OCI-LY7 (cell line): ENCODE results near the gene TEN1. TPM values are rescaled to one million over a fixed set of nuclear protein-coding genes. Genes with fewer than 3 reads are reported as not detected.
"Not testable (repeated sequence)": the region's sequence is repeated elsewhere in the genome, so short reads cannot be mapped to it uniquely, and the experiment has no call there.

ENCODE experiments used
- BruUV-seq: library from RNA; stranded (reverse); fragments of 400-500 nt; replicated peaks from 2 replicates; lab custom pipeline; 2021; lab: Mats Ljungman, UMichigan
- CTCF ChIA-PET: fragments of 300-600 bp; sonication (Branson Sonifier 250); formaldehyde crosslinking; loops from one replicate; lab custom pipeline; 2022; ENCODE audit warnings: antibody characterized with exemption; ENCODE audit not compliant: unreplicated experiment; lab: Charles Lee
- POLR2A ChIA-PET: fragments of 300-600 bp; sonication (Branson Sonifier 250); formaldehyde crosslinking; loops from one replicate; lab custom pipeline; 2022; ENCODE audit warnings: antibody characterized with exemption; lab: Charles Lee
- DNase-seq: peaks from one replicate; pipeline ENCODE4 v3.0.0-alpha.2; 2015; ENCODE audit warnings: low spot score
- H2AFZ ChIP-seq: fragments of 200-600 bp; sonication (generic), shearing (Covaris generic); 2 replicates; pipeline ENCODE4 v1.6.1; 2014; ENCODE audit warnings: mild to moderate bottlenecking, antibody characterized with exemption, low read length, moderate library complexity
- H3K27ac ChIP-seq: fragments of 200-600 bp; sonication (generic); 2 replicates; pipeline ENCODE4 v1.5.1; 2014; ENCODE audit warnings: mixed run types, low read depth, mild to moderate bottlenecking, moderate library complexity, low read length, inconsistent platforms; ENCODE audit not compliant: poor library complexity, severe bottlenecking
- H3K36me3 ChIP-seq: fragments of 200-600 bp; sonication (generic); 2 replicates; pipeline ENCODE4 v1.6.1; 2014; ENCODE audit warnings: mild to moderate bottlenecking, antibody characterized with exemption, low read length, moderate library complexity, mixed read lengths; ENCODE audit not compliant: insufficient read depth
- H3K4me1 ChIP-seq: fragments of 200-600 bp; sonication (generic); 2 replicates; pipeline ENCODE4 v1.5.1; 2014; ENCODE audit warnings: mild to moderate bottlenecking, low read length; ENCODE audit not compliant: insufficient read depth, poor library complexity, severe bottlenecking
- H3K4me2 ChIP-seq: fragments of 200-600 bp; sonication (generic); 2 replicates; pipeline ENCODE4 v1.6.1; 2014; ENCODE audit warnings: mild to moderate bottlenecking, low read length
- H3K4me3 ChIP-seq: fragments of 200-600 bp; sonication (generic); 2 replicates; pipeline ENCODE4 v1.5.1; 2014; ENCODE audit warnings: mild to moderate bottlenecking, low read depth, low read length; ENCODE audit not compliant: poor library complexity, severe bottlenecking
- H3K79me2 ChIP-seq: fragments of 200-600 bp; sonication (generic); 2 replicates; pipeline ENCODE4 v1.6.1; 2016; ENCODE audit warnings: low read depth, mild to moderate bottlenecking, low read length, moderate library complexity, mixed read lengths; ENCODE audit not compliant: insufficient read depth
- H3K9me2 ChIP-seq: fragments of 200-600 bp; sonication (generic); 2 replicates; pipeline ENCODE4 v1.6.1; 2016; ENCODE audit warnings: mild to moderate bottlenecking, low read length, mixed read lengths; ENCODE audit not compliant: insufficient read depth
- H3K9me3 ChIP-seq: fragments of 200-600 bp; sonication (generic); 2 replicates; pipeline ENCODE4 v1.6.1; 2014; ENCODE audit warnings: mild to moderate bottlenecking, mixed run types, low read length, mixed read lengths
- H4K20me1 ChIP-seq: fragments of 200-600 bp; sonication (generic); 2 replicates; pipeline ENCODE4 v1.6.1; 2014; ENCODE audit warnings: mild to moderate bottlenecking, antibody characterized with exemption, low read length, moderate library complexity, mixed read lengths; ENCODE audit not compliant: insufficient read depth
- CTCF ChIP-seq: fragments of 200-600 bp; sonication (generic); conservative IDR thresholded peaks from 2 replicates; pipeline ENCODE4 v1.5.1; 2014; ENCODE audit warnings: mild to moderate bottlenecking, antibody characterized with exemption, low read length, moderate library complexity, mixed read lengths
- EZH2phosphoT487 ChIP-seq: fragments of 200-600 bp; sonication (generic); IDR thresholded peaks from 2 replicates; pipeline ENCODE4 v1.6.1; 2018; ENCODE audit warnings: low read depth, borderline replicate concordance, mild to moderate bottlenecking, mixed run types, antibody characterized with exemption, low read length, moderate library complexity, mixed read lengths
- intact Hi-C: fragments of 100-400 bp; cut with micrococcal nuclease; formaldehyde crosslinking; loops from one replicate; pipeline ENCODE4 v1.10.0; 2022; ENCODE audit not compliant: unreplicated experiment
- total RNA-seq, 2 experiments: library from RNA; depleted of rRNA in 1 of 2; stranded (reverse); fragments of >200 nt in 1 of 2; shearing (Covaris generic) in 1 of 2; gene quantifications; 2 replicates each; pipeline ENCODE4 v1.2.3, GENCODE V29; 2014 to 2022

The TEN1 gene
- total RNA-seq, 2 experiments from 2014 or later, result 17.6 to 18.2 TPM

GRCh38 chr17:76038050-76038449, 59.0 kb downstream of the TEN1 start:
- no peaks in the 10 kb centered on the region for H3K4me1 ChIP-seq
- H3K4me2 ChIP-seq, result no peak overlapping the region
- no peak for DNase-seq
- BruUV-seq, result no TSS peak
- CTCF ChIA-PET, result no interaction called here
- H3K36me3 ChIP-seq, result peaks cover 59% of the 10 kb centered on the region
- H2AFZ ChIP-seq, result no peak overlapping the region
- H3K9me2 ChIP-seq, result no peaks in the 10 kb centered on the region
- TF ChIP-seq CTCF (no peak), EZH2phosphoT487 (no peak)
- intact Hi-C loops, result no loop called here
- H3K4me3 ChIP-seq, result no peak overlapping the region
- no peaks in the 10 kb centered on the region for H3K79me2 ChIP-seq
- no peak overlapping the region for H3K27ac ChIP-seq
- POLR2A ChIA-PET, result no interaction called here
- no peaks in the 10 kb centered on the region for H3K9me3 ChIP-seq
- no peaks in the 10 kb centered on the region for H4K20me1 ChIP-seq

- Histone ChIP-seq H4K20me1 (no peaks in the 10 kb centered on the region), H2AFZ (no peak overlapping the region), H3K4me2 (no peak overlapping the region), H3K27ac (no peak overlapping the region), H3K9me3 (no peaks in the 10 kb centered on the region), H3K36me3 (peaks cover 69% of the 10 kb centered on the region), H3K79me2 (no peaks in the 10 kb centered on the region), H3K9me2 (no peaks in the 10 kb centered on the region), H3K4me1 (no peaks in the 10 kb centered on the region), H3K4me3 (no peak overlapping the region)
- CTCF ChIA-PET, result no interaction called here
- BruUV-seq, result TSS peak; percentile 88
- TF ChIP-seq CTCF, result no peak
- no peak for TF ChIP-seq EZH2phosphoT487
- intact Hi-C loops, result no loop called here
- POLR2A ChIA-PET, result interaction anchor here (0.6 to 1.1 kb wide), 2 partner anchors 8 to 326 kb away, joined by 3 to 6 read pairs; no protein-coding TSS in a partner anchor
- DNase-seq, result no peak
These were observed 60.1 kb downstream of the TEN1 start for GRCh38 chr17:76039121-76039520.

GRCh38 chr17:76040376-76040775, 61.3 kb downstream of the TEN1 start:
- Histone ChIP-seq H3K9me2 (no peaks in the 10 kb centered on the region), H3K36me3 (peaks cover 82% of the 10 kb centered on the region), H3K27ac (no peak overlapping the region), H3K9me3 (no peaks in the 10 kb centered on the region), H3K79me2 (no peaks in the 10 kb centered on the region), H4K20me1 (no peaks in the 10 kb centered on the region), H3K4me2 (no peak overlapping the region), H3K4me3 (no peak overlapping the region), H2AFZ (no peak overlapping the region), H3K4me1 (no peaks in the 10 kb centered on the region)
- no TSS peak for BruUV-seq
- intact Hi-C loops, result no loop called here
- DNase-seq, result no peak
- no peak for TF ChIP-seq EZH2phosphoT487
- no peak for TF ChIP-seq CTCF
- POLR2A ChIA-PET, result no interaction called here
- CTCF ChIA-PET, result no interaction called here

GRCh38 chr17:76042868-76043267, 63.8 kb downstream of the TEN1 start:
- H3K9me3 ChIP-seq, H3K79me2 ChIP-seq, POLR2A ChIA-PET, H3K4me3 ChIP-seq, H2AFZ ChIP-seq, CTCF ChIA-PET, H3K27ac ChIP-seq, intact Hi-C loops, BruUV-seq, H3K4me2 ChIP-seq, H4K20me1 ChIP-seq, H3K9me2 ChIP-seq, DNase-seq: not testable (repeated sequence)
- Histone ChIP-seq H3K36me3 (peaks cover 98% of the 10 kb centered on the region), H3K4me1 (peaks cover 11% of the 10 kb centered on the region)
